ENCODE data around the gene PHLPP2.

Gene PHLPP2

DNA sequence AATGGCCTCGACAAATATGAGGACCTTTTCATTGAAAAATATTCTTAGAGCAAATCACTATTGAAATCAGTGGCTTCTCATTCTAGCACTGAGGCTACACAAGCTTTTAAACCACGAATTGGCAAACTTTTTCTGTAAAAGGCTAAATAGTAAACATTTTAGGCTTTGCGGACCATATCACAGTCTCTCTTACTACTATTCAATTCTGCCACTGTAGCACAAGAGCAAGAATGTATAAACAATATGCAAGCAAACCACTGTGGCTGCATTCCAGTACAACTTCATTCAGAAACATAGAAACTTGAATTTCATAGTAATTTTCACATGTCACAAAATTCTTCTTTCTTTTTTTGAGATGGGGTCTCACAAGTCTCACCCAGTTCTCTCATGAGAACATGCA, 49.1 kb downstream of the PHLPP2 start:
- no peak for DNase-seq (ENCODE audit: low read depth, low spot score)
- no peak overlapping the region for H3K4me3 ChIP-seq (ENCODE audit: low read length)

DNA sequence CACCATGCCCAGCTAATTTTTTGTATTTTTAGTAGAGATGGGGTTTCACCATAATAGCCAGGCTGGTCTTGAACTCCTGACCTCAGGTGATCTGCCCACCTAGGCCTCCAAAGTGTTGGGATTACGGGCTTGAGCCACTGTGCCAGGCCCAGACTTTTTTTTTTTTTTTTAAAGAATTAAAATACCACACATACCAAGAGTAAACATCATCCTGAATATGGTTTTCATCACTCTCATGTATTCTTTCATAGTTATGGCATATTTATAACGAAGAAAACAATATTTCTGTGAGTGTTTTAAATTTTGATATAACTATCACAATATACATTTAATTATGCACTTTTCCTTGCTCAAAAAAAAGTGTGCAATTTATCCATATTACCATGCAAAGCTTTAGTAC, 50.3 kb downstream of the PHLPP2 start:
- no peak overlapping the region for H3K4me3 ChIP-seq (ENCODE audit: low read length)

DNA sequence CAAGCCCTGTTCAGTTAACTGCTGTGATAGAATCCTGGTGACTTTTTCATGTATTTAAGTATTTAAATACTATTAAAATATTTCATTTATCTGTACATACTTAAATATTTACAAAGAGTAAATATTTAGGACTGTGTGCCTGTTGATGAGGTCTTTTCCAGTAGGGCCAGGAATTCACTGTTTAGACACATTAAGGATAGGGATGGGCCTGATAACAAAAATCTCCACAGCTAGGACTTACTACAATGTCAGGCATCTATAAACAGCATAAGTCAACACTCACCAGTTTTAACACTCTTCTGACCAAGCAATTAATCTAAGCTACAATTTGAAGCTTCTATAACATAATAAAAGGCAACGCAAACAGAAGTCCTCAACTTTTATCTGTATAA, 50.9 kb downstream of the PHLPP2 start:
- no peak for DNase-seq (ENCODE audit: low read depth, low spot score)

More for the DNA sequence above, 50.3 kb downstream of the PHLPP2 start:
- DNase-seq (ENCODE audit: low read depth, low spot score): no peak

DNA sequence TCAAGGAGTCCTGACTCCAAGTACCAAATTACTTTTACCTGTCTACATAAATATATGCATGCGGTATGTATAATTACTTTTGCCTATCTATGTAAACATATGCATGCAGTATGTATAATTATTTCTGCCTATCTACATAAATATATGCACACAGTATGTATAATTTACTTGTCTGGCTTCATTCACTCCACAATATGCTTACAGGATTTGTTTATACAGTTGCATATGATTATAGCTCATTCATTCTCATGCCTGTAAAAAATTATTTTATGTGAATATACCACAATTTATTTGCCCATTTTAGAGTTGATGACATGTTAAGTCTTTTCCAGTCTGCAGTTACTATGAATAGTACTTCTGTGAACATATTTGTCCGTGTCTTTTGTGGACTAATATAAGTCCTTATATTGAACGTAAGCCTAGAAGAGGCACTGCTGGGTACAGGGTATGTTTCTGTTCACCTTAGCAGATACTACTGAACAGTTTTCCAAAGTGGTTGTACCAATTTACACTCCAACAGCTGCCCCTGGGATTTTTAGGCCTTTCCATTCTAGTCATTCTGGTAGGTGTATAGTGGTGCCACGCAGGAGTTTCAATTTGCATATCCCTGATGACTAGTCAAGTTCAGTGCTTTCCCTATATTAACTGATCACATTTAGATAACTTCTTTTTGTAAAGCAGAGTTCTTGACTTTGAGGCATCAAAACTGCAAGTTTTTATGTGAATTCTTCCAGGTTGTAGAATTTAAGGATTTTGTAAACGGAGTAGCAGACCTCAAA, 51.5 kb downstream of the PHLPP2 start:
- no peak overlapping the region for H3K4me3 ChIP-seq (ENCODE audit: low read length)
- no peak for DNase-seq (ENCODE audit: low read depth, low spot score)

More for the DNA sequence above, 50.9 kb downstream of the PHLPP2 start:
- no peak overlapping the region for H3K4me3 ChIP-seq (ENCODE audit: low read length)

DNA sequence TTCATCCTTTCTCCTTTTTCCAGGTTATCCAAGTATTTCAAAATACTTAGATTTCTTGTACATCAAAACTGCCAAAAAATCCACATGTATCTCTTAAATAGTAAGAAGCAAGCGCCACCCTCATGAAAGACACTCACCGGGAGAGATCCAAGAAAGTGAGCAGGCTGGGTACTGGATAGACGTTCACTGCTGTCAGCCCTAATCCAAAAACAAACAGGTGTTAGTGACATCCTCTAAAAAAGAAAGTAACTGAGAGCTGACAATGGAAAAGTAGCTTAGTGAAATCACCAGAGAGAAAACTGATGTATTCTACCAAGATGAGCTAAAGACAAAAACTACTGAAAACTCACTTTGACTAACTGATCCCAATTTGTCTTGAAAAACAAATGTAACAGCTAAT, 52.4 kb downstream of the PHLPP2 start:
- H3K4me3 ChIP-seq (ENCODE audit: low read length): no peak overlapping the region
- no peak for DNase-seq (ENCODE audit: low read depth, low spot score)

DNA sequence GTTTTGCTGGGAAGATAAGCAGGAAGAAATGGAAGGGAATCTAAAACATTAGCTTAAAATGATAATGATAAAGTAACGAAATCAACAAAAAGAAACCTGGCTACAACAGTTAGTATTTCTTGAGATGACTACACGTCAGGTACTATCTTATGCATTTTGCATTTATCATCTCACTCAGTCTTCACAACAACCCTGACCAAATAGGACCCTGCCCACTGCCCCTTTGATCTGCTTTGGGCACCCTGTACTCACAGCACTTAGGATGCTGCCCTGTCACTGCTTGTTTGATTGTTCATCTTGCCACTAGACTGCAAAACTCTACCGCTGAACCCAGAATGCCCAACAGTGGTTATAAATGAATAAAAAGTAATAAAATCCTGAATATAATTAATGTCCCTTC, 53.3 kb downstream of the PHLPP2 start:
- no peak overlapping the region for H3K4me3 ChIP-seq (ENCODE audit: low read length)
- no peak for DNase-seq (ENCODE audit: low read depth, low spot score)

DNA sequence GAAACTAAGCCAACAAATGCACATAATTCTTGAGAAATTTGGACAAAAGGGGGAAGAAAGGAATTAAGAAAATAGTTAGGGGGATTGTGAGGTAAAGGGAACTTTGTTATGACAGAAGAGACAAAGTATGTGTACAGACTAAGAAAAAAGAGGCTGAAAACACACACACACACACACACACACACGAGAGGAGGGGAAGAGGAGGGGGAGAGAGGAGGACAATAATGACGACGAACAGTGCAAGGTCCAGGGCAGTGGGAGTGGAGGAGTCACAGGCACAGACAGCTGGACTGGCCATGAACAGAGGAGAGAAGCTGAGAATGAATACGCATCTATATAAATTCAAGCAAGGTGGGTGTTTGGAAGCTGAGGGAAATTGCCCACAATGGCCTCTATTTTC, 54.0 kb downstream of the PHLPP2 start:
- DNase-seq (ENCODE audit: low read depth, low spot score): no peak
- no peak overlapping the region for H3K4me3 ChIP-seq (ENCODE audit: low read length)

DNA sequence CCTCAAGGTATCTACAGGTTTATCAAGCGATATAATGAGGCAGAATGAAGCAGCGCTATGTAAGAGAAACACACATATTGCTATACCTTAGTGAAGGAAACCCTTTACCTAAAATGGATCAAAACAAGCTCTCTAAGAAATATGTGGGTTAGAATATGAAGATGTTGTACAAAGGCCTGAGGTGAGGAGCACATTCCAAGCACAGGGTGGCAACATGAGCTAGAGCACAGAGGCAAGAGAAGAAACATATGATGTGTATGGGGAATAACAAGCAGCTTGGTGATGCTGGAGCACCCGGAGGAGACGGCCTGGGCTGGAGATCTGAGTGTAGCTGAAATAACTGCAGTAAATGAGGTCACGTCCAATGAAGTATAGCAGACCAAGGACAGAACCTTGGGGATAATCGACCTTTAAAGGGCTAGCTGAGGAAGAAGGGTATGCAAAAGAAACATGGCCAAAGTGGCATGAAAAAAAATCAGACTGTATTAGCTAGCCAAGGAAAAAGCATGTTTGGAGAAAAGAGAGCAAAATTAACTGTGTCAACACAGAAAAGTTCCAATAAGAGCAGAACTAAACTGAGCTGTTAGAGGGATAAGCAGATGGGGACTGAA, 54.5 kb downstream of the PHLPP2 start:
- H3K4me3 ChIP-seq (ENCODE audit: low read length): no peak overlapping the region
- DNase-seq (ENCODE audit: low read depth, low spot score): no peak

DNA sequence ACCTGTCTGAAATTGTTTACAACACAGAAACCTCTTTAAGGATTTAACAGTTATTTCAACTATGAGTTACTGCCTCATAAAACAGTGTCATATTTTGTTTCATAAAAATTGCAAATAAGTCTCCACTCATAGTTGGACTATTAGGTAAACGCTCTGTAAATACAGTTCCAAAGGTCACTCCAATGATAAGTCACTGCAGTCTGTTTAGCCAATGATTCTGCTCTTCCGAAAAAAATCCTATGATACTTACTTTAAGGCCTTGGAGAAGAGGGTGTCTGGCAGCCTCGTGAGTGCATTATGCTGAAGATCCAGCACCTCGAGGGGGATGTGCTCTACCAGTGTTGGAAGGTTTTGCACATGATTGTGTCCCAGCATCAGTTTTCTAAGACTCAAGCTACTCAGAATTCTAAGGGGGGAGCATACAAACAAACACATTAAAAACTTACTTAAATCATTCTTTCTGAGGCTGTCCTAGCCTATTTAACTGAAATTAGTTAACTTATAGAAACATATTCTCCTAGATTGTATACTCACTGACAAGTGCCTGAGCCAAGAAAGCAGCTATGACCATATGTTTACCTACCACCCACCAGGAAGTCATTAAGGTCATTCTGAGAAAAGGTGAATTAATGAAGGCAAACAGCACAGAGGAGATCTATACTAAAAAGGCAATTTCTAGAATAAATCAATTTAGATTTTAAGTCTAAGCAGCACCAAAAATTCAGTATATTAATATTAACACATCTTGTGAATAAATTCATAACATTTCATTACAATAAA, 57.4 kb downstream of the PHLPP2 start:
- no peak for DNase-seq (ENCODE audit: low read depth, low spot score)

DNA sequence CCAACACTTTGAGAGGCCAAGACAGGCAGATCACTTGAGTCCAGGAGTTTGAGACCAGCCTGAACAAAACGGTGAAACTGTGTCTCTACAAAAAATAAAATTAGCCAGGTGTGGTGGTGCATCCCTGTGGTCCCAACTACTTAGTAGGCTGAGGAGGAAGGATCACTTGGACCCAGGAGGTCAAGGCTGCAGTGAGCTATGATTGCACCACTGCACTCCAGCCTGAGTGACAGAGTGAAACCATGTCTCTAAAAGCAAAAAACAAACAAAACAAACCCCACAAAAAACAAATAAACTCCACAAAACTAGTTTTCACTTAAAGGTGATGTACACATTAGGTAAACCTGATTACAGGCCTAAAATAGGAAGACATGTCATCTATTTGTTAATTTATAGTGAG, 58.2 kb downstream of the PHLPP2 start:
- no peak for DNase-seq (ENCODE audit: low read depth, low spot score)
- H3K4me3 ChIP-seq (ENCODE audit: low read length): no peak overlapping the region

More for the DNA sequence above, 57.4 kb downstream of the PHLPP2 start:
- no peak overlapping the region for H3K4me3 ChIP-seq (ENCODE audit: low read length)

DNA sequence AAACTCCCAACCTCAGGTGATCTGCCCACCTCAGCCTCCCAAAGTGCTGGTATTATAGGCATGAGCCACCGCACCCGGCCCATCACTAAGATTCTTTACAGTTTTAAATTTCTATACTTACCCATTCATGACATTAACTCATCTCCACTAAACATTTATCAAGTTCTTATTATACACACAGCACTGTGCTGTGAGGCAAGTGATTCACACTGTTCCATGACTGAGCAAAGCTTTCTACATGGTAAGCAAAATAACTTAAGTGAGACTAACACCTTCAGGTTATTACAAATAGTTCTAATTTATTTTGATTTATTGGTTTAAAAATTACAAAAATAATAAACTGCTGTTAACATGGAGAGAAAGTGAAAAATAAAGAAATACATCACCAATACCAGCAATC, 65.0 kb downstream of the PHLPP2 start:
- DNase-seq (ENCODE audit: low read depth, low spot score): no peak
- H3K4me3 ChIP-seq (ENCODE audit: low read length): no peak overlapping the region

DNA sequence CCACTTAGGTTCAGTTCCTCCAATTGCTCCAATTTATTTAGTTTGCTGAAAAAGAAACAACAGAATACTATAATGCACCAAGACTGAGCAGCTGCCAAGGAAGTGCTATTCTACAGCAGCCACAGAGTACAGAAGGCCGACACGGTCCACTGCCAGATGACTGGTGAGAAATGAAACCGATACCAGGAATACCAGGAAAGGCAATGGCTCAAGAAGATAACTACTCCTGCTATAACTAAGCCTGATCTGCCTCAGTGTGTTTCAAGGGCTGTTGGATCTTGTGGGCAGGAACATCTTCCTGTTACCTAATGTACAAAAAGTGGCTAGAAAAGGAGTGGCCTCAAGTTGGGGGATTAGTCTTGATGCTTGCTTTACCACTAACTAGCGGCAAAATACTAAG, 65.7 kb downstream of the PHLPP2 start:
- no peak overlapping the region for H3K4me3 ChIP-seq (ENCODE audit: low read length)
- no peak for DNase-seq (ENCODE audit: low read depth, low spot score)

DNA sequence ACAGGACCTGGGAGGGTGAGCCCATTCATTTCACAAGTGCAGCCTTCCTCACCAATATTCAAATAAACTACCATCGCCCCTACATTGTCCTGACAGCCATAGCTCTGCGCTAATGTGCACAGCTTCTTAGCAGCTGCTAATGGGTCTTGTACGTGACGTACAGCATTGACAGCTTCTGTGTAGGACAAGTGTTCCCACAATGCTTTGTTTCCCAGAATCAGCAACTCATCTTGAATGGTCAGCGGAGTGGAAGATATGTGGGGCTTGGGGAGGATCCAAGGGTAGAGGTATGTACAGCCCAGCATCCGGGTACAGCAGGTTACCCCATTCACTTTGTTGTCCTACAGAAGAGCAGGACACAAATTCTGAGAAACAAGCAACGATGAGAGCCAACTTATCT, 74.8 kb downstream of the PHLPP2 start:
- DNase-seq (ENCODE audit: low read depth, low spot score): no peak
- no peak overlapping the region for H3K4me3 ChIP-seq (ENCODE audit: low read length)

DNA sequence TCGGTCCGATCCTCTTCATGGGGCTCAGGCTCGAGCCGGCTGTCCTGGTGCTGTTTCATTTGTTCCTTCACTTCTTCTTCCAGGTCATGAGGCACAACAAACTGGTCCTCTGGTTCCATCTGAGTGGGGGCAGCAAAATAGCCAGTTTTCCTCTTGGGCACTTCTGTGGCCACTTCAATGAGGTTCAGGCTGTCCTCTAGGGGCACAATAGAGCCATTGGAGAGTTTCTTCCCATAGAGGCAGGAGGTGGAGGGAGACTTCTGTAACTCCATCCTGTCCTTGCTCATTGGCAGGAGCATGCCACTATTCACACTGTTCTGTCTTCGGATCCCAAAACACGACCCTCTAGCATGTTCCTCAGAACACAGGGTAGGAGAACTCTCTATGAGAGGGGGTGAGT, 75.6 kb downstream of the PHLPP2 start:
- no peak overlapping the region for H3K4me3 ChIP-seq (ENCODE audit: low read length)
- DNase-seq (ENCODE audit: low read depth, low spot score): no peak

DNA sequence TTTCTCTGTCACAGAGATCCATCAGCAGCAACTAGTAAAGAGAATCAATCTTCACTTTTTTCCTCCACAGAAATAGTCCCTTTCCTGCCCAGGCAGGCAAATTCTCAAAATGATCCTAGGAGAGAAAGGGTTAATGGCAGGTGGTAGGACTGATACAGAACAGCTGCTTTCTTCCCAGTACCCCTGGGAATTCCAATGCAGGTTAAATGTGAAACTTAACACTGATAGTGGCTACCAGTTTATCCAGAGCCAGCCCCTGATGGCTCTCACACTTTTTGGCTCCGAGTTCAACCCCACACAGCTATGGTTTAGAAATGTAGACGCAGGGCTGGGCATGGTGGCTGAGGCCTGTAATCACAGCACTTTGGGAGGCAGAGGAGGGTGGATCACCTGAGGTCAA, 76.3 kb downstream of the PHLPP2 start:
- no peak overlapping the region for H3K4me3 ChIP-seq (ENCODE audit: low read length)
- DNase-seq (ENCODE audit: low read depth, low spot score): no peak

DNA sequence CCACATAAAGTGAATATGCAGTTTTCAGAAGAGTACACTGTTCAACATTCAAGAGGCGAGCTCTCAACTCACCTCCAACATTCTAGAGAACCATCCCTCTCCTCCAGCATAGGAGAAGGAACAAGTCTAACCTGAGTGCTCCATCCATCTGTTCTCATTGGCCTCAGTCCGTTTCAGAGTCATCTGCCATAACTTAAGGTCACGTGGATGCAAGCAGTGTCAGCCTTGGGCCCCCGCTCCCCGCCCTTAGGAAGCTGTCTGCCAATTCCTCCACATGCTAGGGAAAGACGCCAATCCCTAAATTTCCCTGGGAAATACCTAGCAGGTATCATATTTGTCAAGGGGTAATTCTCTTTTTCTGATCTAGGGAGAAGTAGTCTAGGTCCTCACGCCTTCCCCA, 77.1 kb downstream of the PHLPP2 start:
- DNase-seq (ENCODE audit: low read depth, low spot score): no peak

DNA sequence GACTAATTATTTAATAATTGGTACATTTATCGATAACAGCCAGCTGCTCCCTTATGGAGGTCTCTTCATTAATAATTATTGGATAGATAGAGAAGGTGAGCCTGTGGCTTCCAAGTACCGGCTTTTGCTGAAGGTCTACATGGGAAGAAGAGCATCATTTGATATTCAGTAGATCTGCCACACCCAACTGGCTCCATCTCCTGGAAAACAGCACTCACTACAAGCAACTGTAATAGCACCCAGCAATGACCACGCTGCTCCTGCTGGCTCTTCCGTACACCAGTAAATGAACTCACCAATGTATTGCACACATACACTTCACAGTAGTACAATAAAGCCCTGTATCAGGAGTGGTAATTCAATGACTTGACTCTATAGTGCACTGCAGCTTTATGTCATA, 79.1 kb downstream of the PHLPP2 start:
- H3K4me3 ChIP-seq (ENCODE audit: low read length): no peak overlapping the region
- DNase-seq (ENCODE audit: low read depth, low spot score): peak; percentile 32

More for the DNA sequence above, 77.1 kb downstream of the PHLPP2 start:
- H3K4me3 ChIP-seq (ENCODE audit: low read length): no peak overlapping the region

DNA sequence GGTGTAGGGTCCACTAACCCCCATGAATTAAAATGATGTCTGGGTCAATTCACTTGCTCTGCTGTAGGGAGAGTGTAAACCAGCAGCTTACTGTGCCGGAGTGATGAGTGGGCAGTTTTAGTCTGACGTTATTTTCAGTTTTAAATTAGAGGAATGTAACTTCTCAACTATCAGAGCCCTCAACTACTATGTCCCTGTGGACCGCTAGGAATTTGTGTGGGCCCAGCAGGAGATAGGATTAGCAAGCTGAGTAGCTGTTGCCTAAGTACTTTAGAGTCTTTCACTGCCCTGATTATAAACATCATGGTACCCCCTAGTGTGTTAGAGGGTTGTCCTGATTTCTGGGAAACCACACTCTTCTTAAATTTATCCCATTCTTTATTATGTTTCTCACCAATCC, 87.1 kb downstream of the PHLPP2 start:
- DNase-seq (ENCODE audit: low read depth, low spot score): no peak
- no peak overlapping the region for H3K4me3 ChIP-seq (ENCODE audit: low read length)

DNA sequence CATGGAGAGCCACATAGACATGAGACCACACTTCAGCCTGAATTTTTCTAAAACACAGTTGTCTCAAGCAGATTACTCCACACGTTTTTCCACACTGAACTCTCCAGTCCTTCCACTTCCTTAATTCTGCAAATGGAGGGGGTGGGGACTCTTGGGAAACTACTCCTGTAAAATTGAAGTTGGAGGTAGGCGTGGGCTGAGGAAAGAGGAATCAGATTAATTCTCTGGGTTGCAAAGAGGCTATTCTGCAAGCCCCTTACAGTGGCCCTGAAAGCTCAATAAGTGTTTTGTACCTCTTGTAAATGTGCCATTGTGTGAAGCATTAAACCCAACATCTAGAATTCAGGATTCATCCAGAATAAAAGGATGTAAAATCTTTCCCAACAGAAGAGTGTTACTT, 88.9 kb downstream of the PHLPP2 start:
- no peak overlapping the region for H3K4me3 ChIP-seq (ENCODE audit: low read length)
- no peak for DNase-seq (ENCODE audit: low read depth, low spot score)

DNA sequence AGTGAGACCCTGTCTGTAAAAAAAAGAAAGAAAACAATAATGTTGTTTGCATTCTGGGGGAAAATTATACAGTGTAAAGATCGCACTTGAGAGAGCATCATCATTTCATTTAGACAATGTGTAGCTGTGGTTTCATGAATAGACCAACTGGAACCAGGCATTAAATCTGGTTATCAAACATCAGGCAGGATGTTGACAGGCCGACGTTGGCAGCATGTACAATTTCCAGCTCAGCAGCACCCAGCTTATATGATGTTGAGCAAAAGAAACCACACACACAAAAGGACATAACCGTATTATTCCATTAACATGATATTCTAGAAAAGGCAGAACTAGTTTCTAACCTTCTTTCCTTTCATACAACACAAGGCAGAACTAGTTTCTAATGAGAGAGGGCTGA, 92.7 kb downstream of the PHLPP2 start:
- no peak for DNase-seq (ENCODE audit: low read depth, low spot score)
- no peak overlapping the region for H3K4me3 ChIP-seq (ENCODE audit: low read length)

Data from Jurkat, Clone E6-1 (cell line).